Naive thymus-derived CD8-positive, alpha-beta T cell (primary cell): ENCODE results near the gene SLC5A4. TPM values are rescaled to one million over a fixed set of nuclear protein-coding genes. Genes with fewer than 3 reads are reported as not detected.
"Not testable (repeated sequence)": the region's sequence is repeated elsewhere in the genome, so short reads cannot be mapped to it uniquely, and the experiment has no call there.

Experiments
- ATAC-seq, 2 donors: fragments of 150-1000 bp; cut with Tn5 transposase in 1 of 2; sonication (Bioruptor Pico), chemical (Tn5 transposase) in 1 of 2; 1 replicate in 1 of 2; 2 replicates in 1 of 2; pipeline ENCODE4 v1.10.0; 2021; ENCODE audit warnings: mild to moderate bottlenecking in 2 of 2, moderate library complexity in 2 of 2
- POLR2A ChIA-PET: fragments of 350-600 bp; sonication (Branson Sonifier 250); formaldehyde crosslinking; loops from one replicate; lab custom pipeline; 2021; ENCODE audit warnings: antibody characterized with exemption; lab: Charles Lee
- DNase-seq, 10 donors: peaks; one replicate each; pipeline versions ENCODE4 v3.0.0 to v3.0.0-alpha.2; 2020 to 2022
- H3K27ac Mint-ChIP-seq, 10 donors: one replicate each; pipeline ENCODE4 v1.8.0; 2020 to 2022; ENCODE audit warnings: mild to moderate bottlenecking in 10 of 10, mixed read lengths in 10 of 10, moderate library complexity in 4 of 10, inconsistent platforms in 1 of 10
- H3K27me3 Mint-ChIP-seq, 5 donors: one replicate each; pipeline ENCODE4 v1.8.0; 2021 to 2022; ENCODE audit warnings: mixed read lengths in 5 of 5
- H3K36me3 Mint-ChIP-seq, 3 donors: one replicate each; pipeline ENCODE4 v1.8.0; 2020 to 2022; ENCODE audit warnings: mixed read lengths in 3 of 3, mild to moderate bottlenecking in 2 of 3, inconsistent platforms in 1 of 3
- H3K4me1 Mint-ChIP-seq, 4 donors: one replicate each; pipeline ENCODE4 v1.8.0; 2021 to 2022; ENCODE audit warnings: mixed read lengths in 4 of 4
- H3K4me3 Mint-ChIP-seq, 10 donors: one replicate each; pipeline ENCODE4 v1.8.0; 2020 to 2022; ENCODE audit warnings: mild to moderate bottlenecking in 10 of 10, mixed read lengths in 10 of 10, moderate library complexity in 6 of 10, inconsistent platforms in 1 of 10
- H3K9me3 Mint-ChIP-seq, 9 donors: one replicate each; pipeline ENCODE4 v1.8.0; 2020 to 2022; ENCODE audit warnings: mixed read lengths in 9 of 9, mild to moderate bottlenecking in 3 of 9, inconsistent platforms in 1 of 9, moderate library complexity in 1 of 9
- polyA plus RNA-seq, 3 donors: library from polyadenylated mRNA; unstranded; fragments of 300-500 nt; fragmentation: Illumina TruSeq; gene quantifications; one replicate each; pipeline ENCODE4 v1.2.3, GENCODE V29; 2021
- total RNA-seq, 8 experiments: library from RNA in 2 of 8; stranded (reverse) in 2 of 8; gene quantifications; one replicate each; pipeline ENCODE4 v1.2.3 and lab custom pipeline; 2021 to 2026

Gene SLC5A4
- total RNA-seq: not detected
- not detected for polyA plus RNA-seq
- total RNA-seq (lab: John Stamatoyannopoulos, UW): 0 reads per million in 6 experiments

DNA sequence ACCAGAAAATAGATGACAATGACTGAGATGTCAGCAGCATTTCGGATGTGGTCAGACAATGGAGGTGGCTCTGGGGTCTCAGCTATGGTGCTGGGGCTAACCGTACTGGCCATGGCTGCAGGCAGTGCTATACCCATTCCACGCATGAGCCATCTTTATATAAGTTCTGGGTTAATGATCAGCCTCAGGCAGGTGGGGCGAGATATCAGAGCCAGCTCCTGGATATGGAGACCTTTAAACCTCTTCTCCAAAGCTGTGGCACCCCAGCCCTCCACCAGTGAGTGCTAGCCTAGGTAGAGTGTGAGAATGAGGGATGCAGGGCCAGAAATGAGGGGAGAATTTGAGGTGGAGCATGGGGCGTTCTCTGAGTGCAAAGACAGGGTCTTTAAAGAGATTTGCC, at the start of gene SLC5A4:
Gene SLC5A4 (minus strand): TSS at position 131 of the 400 bp plus-strand sequence. CDS start 18 bp downstream, at position 113.
- no peak within 1 kb of the TSS for H3K4me3 Mint-ChIP-seq
- POLR2A ChIA-PET: no interaction called here
- DNase-seq (no peak), ATAC-seq (no peak)
- peaks cover 0 to 2% (median 0%) of the 10 kb centered on the region in 9 donors for H3K9me3 Mint-ChIP-seq
- no peaks in the 10 kb centered on the region for H3K36me3 Mint-ChIP-seq
- H3K27me3 Mint-ChIP-seq: peaks cover 21 to 49% (median 35%) of the 10 kb centered on the region in 5 donors
- H3K4me1 Mint-ChIP-seq: peaks cover 0 to 9% (median 2%) of the 10 kb centered on the region in 4 donors
- peak within 1 kb of the TSS in 1 of 10 donors; percentile 5 for H3K27ac Mint-ChIP-seq

DNA sequence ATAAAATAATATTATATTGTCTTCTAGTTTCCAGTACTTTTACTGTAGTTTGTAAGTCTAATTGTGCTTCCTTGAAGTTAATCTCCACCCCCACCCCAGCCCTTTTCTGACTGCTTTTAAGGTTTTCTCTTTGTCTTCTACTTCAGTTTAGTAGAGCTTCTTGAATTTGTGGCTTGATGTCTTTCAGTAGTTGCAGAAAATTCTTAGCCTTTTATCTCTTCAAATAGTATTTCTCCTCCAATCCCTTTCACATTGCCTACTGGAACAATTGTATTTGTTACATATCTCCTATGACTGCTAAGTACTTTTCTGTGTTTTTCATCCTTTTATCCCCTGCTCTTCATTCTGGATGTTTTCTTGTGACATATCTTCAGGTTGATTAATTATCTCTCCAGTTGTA, 38.8 kb upstream of the SLC5A4 start:
- not testable (repeated sequence) for H3K9me3 Mint-ChIP-seq, ATAC-seq

DNA sequence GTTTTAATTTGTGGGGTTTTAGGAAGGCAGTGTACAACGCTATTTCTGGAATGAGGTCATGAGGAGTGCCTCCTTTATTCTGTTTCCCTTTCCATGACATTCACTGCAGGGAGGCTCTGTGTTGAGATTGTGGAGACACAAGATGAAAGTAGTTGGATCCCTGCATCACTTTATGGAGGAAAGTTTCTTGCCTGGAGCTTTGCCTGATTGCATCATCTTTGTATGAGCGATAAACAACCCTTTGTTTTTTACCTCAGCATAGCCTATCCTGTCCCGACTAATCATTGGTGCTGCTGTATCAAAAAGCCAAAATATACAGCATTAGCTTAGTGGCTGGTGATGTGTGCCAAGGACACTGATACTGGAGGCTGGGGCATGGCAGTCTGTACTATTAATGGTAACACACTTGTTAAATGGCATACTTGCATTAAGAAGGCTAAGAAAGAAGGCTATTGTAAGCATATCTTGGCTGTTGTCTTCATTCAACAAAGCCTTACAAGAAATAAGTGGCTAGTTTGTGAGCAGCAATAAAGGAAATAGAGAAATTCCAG, 31.2 kb upstream of the SLC5A4 start:
- H3K27me3 Mint-ChIP-seq: peaks cover 14 to 33% (median 19%) of the 10 kb centered on the region in 5 donors
- POLR2A ChIA-PET: no interaction called here
- H3K27ac Mint-ChIP-seq: no peak overlapping the region
- H3K36me3 Mint-ChIP-seq: peaks cover 0 to 2% (median 2%) of the 10 kb centered on the region in 3 donors
- DNase-seq: no peak
- H3K4me1 Mint-ChIP-seq: no peaks in the 10 kb centered on the region
- H3K4me3 Mint-ChIP-seq: no peak overlapping the region
- no peak for ATAC-seq
- H3K9me3 Mint-ChIP-seq: no peaks in the 10 kb centered on the region

More for the DNA sequence above, 38.8 kb upstream of the SLC5A4 start:
- H3K27ac Mint-ChIP-seq, H3K4me3 Mint-ChIP-seq, H3K27me3 Mint-ChIP-seq, H3K4me1 Mint-ChIP-seq, DNase-seq, H3K36me3 Mint-ChIP-seq, POLR2A ChIA-PET: not testable (repeated sequence)

DNA sequence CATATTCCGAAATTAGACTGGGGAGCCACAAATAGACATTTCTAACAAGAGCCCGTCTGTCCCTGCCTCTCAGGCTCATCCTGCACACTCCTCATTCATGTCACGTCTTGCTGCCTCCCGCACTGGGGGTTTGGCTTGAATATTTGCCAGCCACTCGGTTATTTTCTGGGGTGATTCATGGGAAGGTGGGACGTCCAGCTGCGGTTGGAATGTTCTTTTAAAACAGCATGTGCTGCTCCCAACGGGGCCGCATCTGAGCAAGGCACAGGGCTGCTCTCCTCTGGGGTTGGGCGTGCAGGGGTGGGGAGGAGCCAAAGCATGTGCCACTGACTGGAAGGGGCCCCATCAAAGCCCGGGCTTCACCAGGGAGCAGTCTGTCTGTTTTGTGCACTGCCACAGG, 25.9 kb upstream of the SLC5A4 start:
- Mint-ChIP-seq H3K27me3 (peaks cover 13 to 34% (median 24%) of the 10 kb centered on the region in 5 donors), H3K9me3 (no peaks in the 10 kb centered on the region), H3K4me3 (no peak overlapping the region), H3K4me1 (no peaks in the 10 kb centered on the region), H3K36me3 (peaks cover 0 to 2% (median 2%) of the 10 kb centered on the region in 3 donors), H3K27ac (peak overlapping the region in 1 of 10 donors; percentile 28)
- DNase-seq (no peak), ATAC-seq (no peak)
- POLR2A ChIA-PET: no interaction called here

DNA sequence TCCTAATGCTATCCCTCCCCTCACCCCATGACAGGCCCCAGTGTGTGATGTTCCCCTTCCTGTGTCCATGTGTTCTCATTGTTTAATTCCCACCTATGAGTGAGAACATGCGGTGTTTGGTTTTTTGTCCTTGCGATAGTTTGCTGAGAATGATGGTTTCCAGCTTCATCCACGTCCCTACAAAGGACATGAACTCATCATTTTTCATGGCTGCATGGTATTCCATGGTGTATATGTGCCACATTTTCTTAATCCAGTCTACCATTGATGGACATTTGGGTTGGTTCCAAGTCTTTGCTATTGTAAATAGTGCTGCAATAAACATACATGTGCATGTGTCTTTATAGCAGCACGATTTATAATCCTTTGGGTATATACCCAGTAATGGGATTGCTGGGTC, 20.2 kb upstream of the SLC5A4 start:
- H3K9me3 Mint-ChIP-seq, H3K4me3 Mint-ChIP-seq, POLR2A ChIA-PET, H3K36me3 Mint-ChIP-seq, H3K27ac Mint-ChIP-seq, DNase-seq, H3K4me1 Mint-ChIP-seq, ATAC-seq: not testable (repeated sequence)
- peaks cover 1 to 12% (median 3%) of the 10 kb centered on the region in 5 donors for H3K27me3 Mint-ChIP-seq

DNA sequence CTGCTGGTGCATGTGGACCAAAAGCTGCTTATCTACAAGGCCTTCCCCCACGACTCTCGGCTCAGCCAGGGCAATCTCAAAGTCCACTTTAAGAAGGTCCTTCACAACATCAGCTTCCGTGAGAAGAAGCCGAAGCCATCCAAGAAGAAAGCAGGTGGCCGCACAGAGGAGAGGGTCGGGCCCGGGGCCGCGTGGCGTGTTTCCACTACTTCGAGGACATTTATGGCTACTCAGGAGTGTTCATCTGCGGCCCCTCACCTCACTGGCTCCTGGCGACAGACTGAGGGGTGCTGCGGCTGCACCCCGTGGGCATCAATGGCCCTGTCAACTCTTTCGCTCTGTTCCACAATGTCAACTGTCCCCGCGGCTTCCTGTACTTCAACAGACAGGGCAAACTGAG, 16.2 kb upstream of the SLC5A4 start:
- ATAC-seq: no peak
- peak overlapping the region in 1 of 10 donors; percentile 3 for H3K27ac Mint-ChIP-seq
- no peak overlapping the region for H3K4me3 Mint-ChIP-seq
- POLR2A ChIA-PET: no interaction called here
- DNase-seq: no peak
- H3K36me3 Mint-ChIP-seq: no peaks in the 10 kb centered on the region
- peaks cover 0 to 9% (median 1%) of the 10 kb centered on the region in 5 donors for H3K27me3 Mint-ChIP-seq
- no peaks in the 10 kb centered on the region for H3K9me3 Mint-ChIP-seq
- peaks cover 0 to 2% (median 0%) of the 10 kb centered on the region in 4 donors for H3K4me1 Mint-ChIP-seq

DNA sequence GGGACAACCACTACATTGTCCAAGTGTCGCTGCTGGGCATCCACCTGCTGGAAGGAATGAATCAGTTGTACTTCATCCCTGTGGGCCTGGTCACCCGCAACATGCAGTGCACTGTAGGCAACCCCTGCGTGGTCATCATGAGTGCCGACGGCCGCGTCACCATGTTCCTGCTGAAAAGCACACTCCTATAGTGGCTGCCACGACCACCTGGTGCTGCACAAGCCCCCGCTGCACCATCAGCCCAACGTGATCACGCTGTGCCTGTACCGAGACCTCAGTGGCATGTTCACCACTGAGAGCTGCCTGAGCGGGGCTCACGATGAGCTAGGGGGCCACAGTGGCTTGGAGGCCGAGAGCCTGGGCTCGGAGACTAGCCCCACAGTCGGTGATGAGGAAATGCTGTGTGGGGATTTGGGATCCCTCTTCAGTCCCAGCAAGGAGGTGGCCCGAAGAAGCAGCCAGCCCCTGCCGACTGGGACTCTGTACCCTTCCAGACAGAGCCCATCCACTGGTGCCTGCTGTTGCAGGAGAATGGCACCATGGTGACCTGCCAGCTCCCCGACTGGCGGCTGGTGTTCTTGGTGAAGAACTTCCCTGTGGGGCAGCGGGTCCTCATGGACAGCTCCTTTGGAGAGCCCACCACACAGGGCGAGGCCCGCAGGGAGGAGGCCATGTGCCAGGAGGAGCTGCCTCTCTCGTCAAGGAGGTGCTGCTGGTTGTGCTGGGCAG, 15.7 kb upstream of the SLC5A4 start:
- POLR2A ChIA-PET: no interaction called here
- Mint-ChIP-seq H3K4me1 (peaks cover 4 to 6% (median 5%) of the 10 kb centered on the region in 4 donors), H3K9me3 (no peaks in the 10 kb centered on the region), H3K27me3 (peaks cover 0 to 9% (median 1%) of the 10 kb centered on the region in 5 donors), H3K4me3 (no peak overlapping the region), H3K27ac (no peak overlapping the region), H3K36me3 (no peaks in the 10 kb centered on the region)
- DNase-seq (no peak), ATAC-seq (no peak)

DNA sequence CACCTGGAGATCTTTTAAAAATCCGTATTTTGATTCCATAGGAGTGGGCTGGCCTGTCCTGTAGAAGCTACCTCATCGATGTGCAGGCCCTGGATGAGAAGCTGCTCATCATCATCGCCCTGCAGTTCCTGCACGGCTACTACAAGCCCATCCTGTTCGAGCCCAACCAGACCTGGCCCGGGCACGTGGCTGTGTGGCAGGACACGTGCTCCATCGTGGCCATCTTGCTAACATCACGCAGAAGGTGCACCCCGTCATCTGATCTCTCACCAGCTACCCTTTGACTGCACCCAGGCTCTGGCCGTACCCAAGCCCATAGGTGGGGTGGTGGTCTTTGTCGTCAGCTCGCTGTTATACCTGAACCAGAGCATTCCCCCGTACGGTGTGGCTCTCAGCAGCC, 14.2 kb upstream of the SLC5A4 start:
- Mint-ChIP-seq H3K36me3 (no peaks in the 10 kb centered on the region), H3K27me3 (peaks cover 0 to 9% (median 0%) of the 10 kb centered on the region in 5 donors), H3K4me3 (no peak overlapping the region), H3K27ac (no peak overlapping the region), H3K9me3 (no peaks in the 10 kb centered on the region), H3K4me1 (peaks cover 4 to 8% (median 6%) of the 10 kb centered on the region in 4 donors)
- ATAC-seq: no peak
- DNase-seq: no peak
- POLR2A ChIA-PET: no interaction called here

DNA sequence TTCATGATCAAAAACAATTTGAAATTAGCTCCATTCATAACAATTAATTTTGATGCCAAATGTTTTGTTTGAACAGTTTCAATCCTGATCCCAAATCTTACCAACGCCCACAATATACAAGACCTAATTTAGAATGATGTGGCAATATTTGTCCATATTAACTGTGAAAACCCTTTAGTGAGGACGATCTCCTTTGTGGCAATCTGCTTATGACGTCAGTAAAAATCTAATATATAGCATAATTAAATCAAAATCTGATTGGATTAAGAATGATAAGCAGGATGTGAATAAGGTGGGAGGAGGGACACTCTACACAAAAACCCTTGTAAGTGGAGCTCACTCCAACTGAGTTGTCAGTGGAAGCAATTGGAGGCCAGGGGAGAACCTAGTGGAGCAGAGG, 11.9 kb upstream of the SLC5A4 start:
- Mint-ChIP-seq H3K27ac (no peak overlapping the region), H3K4me3 (no peak overlapping the region), H3K27me3 (peaks cover 0 to 10% (median 3%) of the 10 kb centered on the region in 5 donors), H3K4me1 (peaks cover 4 to 8% (median 6%) of the 10 kb centered on the region in 4 donors), H3K9me3 (no peaks in the 10 kb centered on the region), H3K36me3 (no peaks in the 10 kb centered on the region)
- no peak for DNase-seq
- ATAC-seq: no peak
- POLR2A ChIA-PET: no interaction called here

DNA sequence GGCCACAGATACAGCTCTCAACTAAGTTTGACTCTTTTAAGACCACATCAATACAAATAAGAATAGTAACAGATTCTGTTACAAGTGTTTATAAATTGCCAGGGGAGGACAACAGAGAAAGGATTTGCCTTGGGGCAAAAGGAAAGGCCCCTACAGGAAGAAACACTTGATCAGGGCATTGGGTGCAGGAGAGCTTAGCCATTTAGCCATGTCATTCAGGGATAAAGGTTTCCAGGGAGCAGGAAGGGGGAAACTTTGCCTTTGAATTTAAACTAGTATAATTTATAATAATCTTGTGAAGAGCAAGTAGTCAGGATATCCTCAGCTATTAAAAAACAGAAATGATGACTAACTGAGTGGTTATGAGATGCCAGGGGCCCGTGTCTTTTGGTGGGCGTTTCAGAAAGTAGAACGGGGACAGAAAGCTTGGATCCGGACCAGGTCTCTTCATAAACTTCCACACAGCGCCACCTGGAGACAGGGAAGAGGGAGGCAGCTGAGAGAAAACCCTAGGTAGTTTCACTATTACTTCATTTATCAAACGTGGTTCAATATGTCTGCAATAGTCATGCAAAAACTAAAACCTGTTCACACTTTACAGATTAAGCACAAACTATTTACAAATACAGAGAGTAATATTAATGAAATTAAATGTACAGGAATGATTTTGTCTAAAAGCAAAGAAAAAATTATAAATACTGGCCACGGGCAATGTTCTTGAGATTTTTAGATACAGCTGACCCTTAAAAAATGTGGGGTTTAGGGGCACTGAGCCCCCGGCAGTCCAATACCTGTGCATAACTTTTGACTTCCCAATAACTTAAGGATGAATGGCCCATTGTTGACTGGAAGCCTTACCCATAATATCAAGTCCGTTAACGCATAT, 11.0 kb upstream of the SLC5A4 start:
- Mint-ChIP-seq H3K27ac (no peak overlapping the region), H3K36me3 (no peaks in the 10 kb centered on the region), H3K27me3 (peaks cover 4 to 12% (median 6%) of the 10 kb centered on the region in 5 donors), H3K4me3 (peak overlapping the region in 2 of 10 donors; percentile 15 to 45), H3K4me1 (peaks cover 4 to 8% (median 6%) of the 10 kb centered on the region in 4 donors), H3K9me3 (no peaks in the 10 kb centered on the region)
- DNase-seq: peak; percentile 29 to 81 (median 56)
- peak; percentile 62 for ATAC-seq
- POLR2A ChIA-PET: no interaction called here

DNA sequence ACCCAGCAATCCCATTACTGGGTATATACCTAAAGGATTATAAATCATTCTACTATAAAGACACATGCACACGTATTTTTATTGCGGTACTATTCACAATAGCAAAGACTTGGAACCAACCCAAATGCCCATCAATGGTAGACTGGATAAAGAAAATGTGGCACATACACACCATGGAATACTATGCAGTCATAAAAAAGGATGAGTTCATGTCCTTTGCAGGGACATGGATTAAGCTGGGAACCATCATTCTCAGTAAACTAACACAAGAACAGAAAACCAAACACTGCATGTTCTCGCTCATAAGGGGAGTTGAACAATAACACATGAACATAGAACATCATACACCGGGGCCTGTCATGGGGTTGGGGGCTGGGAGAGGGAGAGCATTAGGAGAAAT, 8.5 kb upstream of the SLC5A4 start:
- DNase-seq, POLR2A ChIA-PET, ATAC-seq, H3K4me1 Mint-ChIP-seq, H3K36me3 Mint-ChIP-seq, H3K4me3 Mint-ChIP-seq, H3K9me3 Mint-ChIP-seq, H3K27ac Mint-ChIP-seq: not testable (repeated sequence)
- peaks cover 13 to 36% (median 21%) of the 10 kb centered on the region in 5 donors for H3K27me3 Mint-ChIP-seq

DNA sequence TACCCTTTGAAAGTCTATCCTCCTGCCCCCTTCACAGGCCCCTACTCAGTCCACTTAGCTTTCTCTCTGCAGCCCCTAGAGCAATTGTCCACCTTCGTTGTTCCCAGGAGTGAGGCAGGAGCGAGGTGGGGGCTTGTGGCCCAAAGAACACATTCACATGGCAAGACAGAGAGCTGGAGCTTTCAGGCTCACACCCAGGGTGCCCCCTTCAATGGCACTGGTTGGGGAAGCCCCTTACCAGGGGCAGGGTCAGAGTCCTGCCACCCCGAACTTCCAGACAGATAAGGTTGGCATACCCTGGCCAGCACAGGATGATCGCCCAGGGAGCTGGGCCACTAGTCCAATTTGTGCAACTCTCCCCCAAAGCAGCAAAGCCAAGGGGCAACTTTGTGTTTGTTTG, 6.2 kb upstream of the SLC5A4 start:
- H3K36me3 Mint-ChIP-seq: no peaks in the 10 kb centered on the region
- no peak for ATAC-seq

More for the DNA sequence above, 6.2 kb upstream of the SLC5A4 start:
- H3K4me3 Mint-ChIP-seq: no peak overlapping the region
- DNase-seq: no peak
- H3K4me1 Mint-ChIP-seq: peaks cover 4 to 8% (median 6%) of the 10 kb centered on the region in 4 donors
- H3K27ac Mint-ChIP-seq: no peak overlapping the region
- H3K9me3 Mint-ChIP-seq: no peaks in the 10 kb centered on the region
- H3K27me3 Mint-ChIP-seq: peaks cover 17 to 45% (median 27%) of the 10 kb centered on the region in 5 donors
- POLR2A ChIA-PET: no interaction called here
